ENCODE data around the gene SMCO4. TPM values are rescaled to one million over a fixed set of nuclear protein-coding genes. Genes with fewer than 3 reads are reported as not detected.

SMCO4 gene
- total and polyA plus RNA-seq, 2 of the 8 experiments (the other 6 are each of a cell fraction or from before 2014, with no cell fraction given): 33.2 to 53.9 TPM

- no peak overlapping the region for H4K91ac ChIP-seq (replicated peaks; ENCODE audit: insufficient read length, low read length)
- FAIRE-seq (no peak), DNase-seq (ENCODE audit: low read depth in 1 of 2, low spot score in 2 of 2) (no peak)
- H3K9me3 ChIP-seq (ENCODE audit: insufficient read depth in 2 of 2, low read depth in 1 of 2, low read length in 1 of 2): no peaks in the 10 kb centered on the region
- no peak overlapping the region for H3K14ac ChIP-seq (ENCODE audit: insufficient read length)
- H2BK5ac ChIP-seq (ENCODE audit: low read depth, low read length): no peak overlapping the region
- TF ChIP-seq RAD21 (IDR thresholded peaks at IDR 0.05 in 1 of 2, conservative IDR thresholded peaks at IDR 0.05 in 1 of 2; ENCODE audit: low read depth in 2 of 2, low read length in 2 of 2) (no peak), SP4 (IDR thresholded peaks at IDR 0.05; ENCODE audit: low read length) (no peak), SRF (IDR thresholded peaks at IDR 0.05; ENCODE audit: low read depth, low read length) (no peak)
- H3K56ac ChIP-seq (replicated peaks; ENCODE audit: insufficient read length, low read depth, low read length): no peak overlapping the region
- peaks cover 3 to 7% (median 6%) of the 10 kb centered on the region in 4 experiments; a peak in 5 of 7 replicates for H3K4me1 ChIP-seq (replicated peaks in 1 of 4; ENCODE audit: control insufficient read depth in 3 of 4, insufficient read depth in 4 of 4, low read length in 3 of 4)
- H4K20me1 ChIP-seq (replicated peaks in 1 of 2; ENCODE audit: control insufficient read depth in 1 of 2, insufficient read depth in 2 of 2, low read length in 2 of 2): no peaks in the 10 kb centered on the region
- no peak overlapping the region for H2AFZ ChIP-seq (ENCODE audit: low read length)
- H2BK120ac ChIP-seq (replicated peaks; ENCODE audit: low read depth, low read length): no peak overlapping the region
- ChIA-PET POLR2A (ENCODE audit: partially characterized antibody) (no interaction called here), CTCF (ENCODE audit: partially characterized antibody) (interaction anchor here (1.6 kb wide), 1 partner anchor 16 kb away, joined by 4 read pairs; no protein-coding TSS in a partner anchor)
- 82% methylated on average over 2 of the region's 2 CpGs; no CpG with 5 or more reads in 1 of the 2 experiments for WGBS, 2 experiments (ENCODE audit: extremely low coverage in 1 of 2, insufficient coverage in 1 of 2, insufficient read length in 1 of 2, insufficient replicate concordance in 2 of 2, low coverage in 1 of 2, low lambda C conversion rate in 2 of 2, missing lambda C conversion rate in 1 of 2)
- H3K18ac ChIP-seq (ENCODE audit: extremely low read depth, low read length): no peak overlapping the region
- no peak overlapping the region for H2AK5ac ChIP-seq (ENCODE audit: low read depth, low read length)
- no peak overlapping the region for H2BK20ac ChIP-seq (ENCODE audit: low read length)
- H3K4me2 ChIP-seq (ENCODE audit: insufficient read depth in 1 of 2, low read depth in 2 of 2, low read length in 2 of 2): no peak overlapping the region
- no peak overlapping the region for H2BK15ac ChIP-seq (ENCODE audit: low read length)
- no peak overlapping the region for H4K5ac ChIP-seq (ENCODE audit: insufficient read length, low read depth, low read length)
- H4K8ac ChIP-seq (ENCODE audit: extremely low read depth, insufficient read depth, low read length): no peak overlapping the region
- no peak overlapping the region for H3K4ac ChIP-seq (replicated peaks; ENCODE audit: insufficient read length, low read depth, low read length)
- no peaks in the 10 kb centered on the region for H3K79me1 ChIP-seq (ENCODE audit: low read depth, low read length)
- no peaks in the 10 kb centered on the region for H3K79me2 ChIP-seq (ENCODE audit: control insufficient read depth in 1 of 2, insufficient read depth in 2 of 2, low read length in 2 of 2)
- no peaks in the 10 kb centered on the region for H3K36me3 ChIP-seq (ENCODE audit: control insufficient read depth in 2 of 4, insufficient read depth in 4 of 4, low read length in 3 of 4)
- H3K4me3 ChIP-seq (ENCODE audit: extremely low read depth in 1 of 4, insufficient read depth in 2 of 4, low read depth in 3 of 4, low read length in 4 of 4): no peak overlapping the region
- H3K9ac ChIP-seq (replicated peaks in 1 of 4; ENCODE audit: extremely low read depth in 1 of 4, low read depth in 3 of 4, low read length in 3 of 4): no peak overlapping the region
- peaks cover 7% of the 10 kb centered on the region; the same call in 1 of the 2 replicates for H3K23me2 ChIP-seq (ENCODE audit: low read depth, low read length)
- no peaks in the 10 kb centered on the region for H3K27me3 ChIP-seq (replicated peaks in 1 of 4; ENCODE audit: control insufficient read depth in 3 of 4, extremely low read depth in 1 of 4, insufficient read depth in 3 of 4, low read length in 3 of 4)
- H3K23ac ChIP-seq (ENCODE audit: insufficient read length): no peak overlapping the region
- no peak overlapping the region for H2BK12ac ChIP-seq (ENCODE audit: low read depth, low read length)
- no peak overlapping the region for H3K27ac ChIP-seq (ENCODE audit: low read depth, low read length)
These were observed 4.6 kb upstream of the SMCO4 start for GRCh38 chr11:93547773-93548172.
